ENCODE results near the gene NPC2. TPM values are rescaled to one million over a fixed set of nuclear protein-coding genes. Genes with fewer than 3 reads are reported as not detected.
A peak's percentile ranks its signal among the peaks of the same experiment; 100 is the strongest.

Gene NPC2
- total and polyA plus RNA-seq, 4 donors, result 76.8 to 174 (median 86.7) TPM

DNA sequence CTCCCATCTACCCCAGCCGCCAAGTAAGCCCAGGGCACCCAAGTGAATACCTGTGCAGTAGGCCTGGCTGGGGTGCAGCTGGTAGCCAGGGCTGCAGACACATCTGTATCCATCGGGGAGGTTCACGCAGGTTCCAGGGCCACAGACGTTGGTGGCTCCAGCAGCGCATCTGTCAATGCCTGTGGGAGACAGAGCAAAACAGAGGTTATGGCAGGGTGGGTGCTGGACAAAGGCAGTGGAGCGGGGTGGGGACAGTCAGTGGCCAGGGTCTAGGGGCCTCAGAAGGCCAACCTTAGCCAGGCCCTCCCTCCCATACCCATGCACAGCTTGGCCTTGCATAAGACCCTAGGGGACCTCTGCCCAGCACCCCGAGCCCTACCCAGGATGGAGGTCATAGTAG is 29.6 kb upstream of the NPC2 start:
- DNase-seq (ENCODE audit: low read depth in 4 of 6, low spot score in 6 of 6), result no peak
- Histone ChIP-seq H3K9me3 (ENCODE audit: control insufficient read depth, insufficient read depth, low read length) (no peaks in the 10 kb centered on the region), H3K27ac (ENCODE audit: low read depth, low read length) (no peak overlapping the region), H3K4me3 (ENCODE audit: low read depth, low read length) (no peak overlapping the region), H3K36me3 (ENCODE audit: control insufficient read depth, insufficient read depth, low read length) (no peaks in the 10 kb centered on the region), H3K27me3 (ENCODE audit: control insufficient read depth, insufficient read depth, low read length) (no peaks in the 10 kb centered on the region), H3K4me1 (ENCODE audit: control insufficient read depth, insufficient read depth, low read length) (peaks cover 8% of the 10 kb centered on the region)
- WGBS (ENCODE audit: insufficient coverage), result 92% methylated on average over 6 of the region's 7 CpGs

DNA sequence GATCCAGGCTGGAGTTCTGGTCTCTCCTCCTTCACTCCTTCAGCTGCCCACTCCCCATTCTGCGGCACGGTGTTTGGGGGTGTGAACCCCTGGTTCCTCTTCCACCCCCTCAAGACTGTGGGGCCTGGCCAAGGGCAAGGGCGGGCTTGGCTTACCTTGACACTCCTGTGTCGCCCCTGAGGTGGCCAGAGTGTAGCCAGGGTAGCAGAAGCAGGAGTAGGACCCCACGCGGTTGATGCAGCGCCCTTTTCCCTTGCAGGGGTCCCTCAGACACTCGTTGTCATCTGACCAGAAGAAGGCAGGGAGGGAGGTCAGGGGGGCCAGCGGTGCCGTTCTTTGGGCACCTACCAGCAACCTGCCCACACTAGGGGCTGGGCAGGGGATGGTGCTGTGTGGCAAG is 28.7 kb upstream of the NPC2 start:
- WGBS (ENCODE audit: insufficient coverage), result 91% methylated on average over 8 of the region's 10 CpGs
- Histone ChIP-seq H3K9me3 (ENCODE audit: control insufficient read depth, insufficient read depth, low read length) (no peaks in the 10 kb centered on the region), H3K27me3 (ENCODE audit: control insufficient read depth, insufficient read depth, low read length) (no peaks in the 10 kb centered on the region), H3K4me1 (ENCODE audit: control insufficient read depth, insufficient read depth, low read length) (peaks cover 7% of the 10 kb centered on the region), H3K36me3 (ENCODE audit: control insufficient read depth, insufficient read depth, low read length) (no peaks in the 10 kb centered on the region), H3K4me3 (ENCODE audit: low read depth, low read length) (no peak overlapping the region), H3K27ac (ENCODE audit: low read depth, low read length) (no peak overlapping the region)
- DNase-seq (ENCODE audit: low read depth in 4 of 6, low spot score in 6 of 6), result no peak

DNA sequence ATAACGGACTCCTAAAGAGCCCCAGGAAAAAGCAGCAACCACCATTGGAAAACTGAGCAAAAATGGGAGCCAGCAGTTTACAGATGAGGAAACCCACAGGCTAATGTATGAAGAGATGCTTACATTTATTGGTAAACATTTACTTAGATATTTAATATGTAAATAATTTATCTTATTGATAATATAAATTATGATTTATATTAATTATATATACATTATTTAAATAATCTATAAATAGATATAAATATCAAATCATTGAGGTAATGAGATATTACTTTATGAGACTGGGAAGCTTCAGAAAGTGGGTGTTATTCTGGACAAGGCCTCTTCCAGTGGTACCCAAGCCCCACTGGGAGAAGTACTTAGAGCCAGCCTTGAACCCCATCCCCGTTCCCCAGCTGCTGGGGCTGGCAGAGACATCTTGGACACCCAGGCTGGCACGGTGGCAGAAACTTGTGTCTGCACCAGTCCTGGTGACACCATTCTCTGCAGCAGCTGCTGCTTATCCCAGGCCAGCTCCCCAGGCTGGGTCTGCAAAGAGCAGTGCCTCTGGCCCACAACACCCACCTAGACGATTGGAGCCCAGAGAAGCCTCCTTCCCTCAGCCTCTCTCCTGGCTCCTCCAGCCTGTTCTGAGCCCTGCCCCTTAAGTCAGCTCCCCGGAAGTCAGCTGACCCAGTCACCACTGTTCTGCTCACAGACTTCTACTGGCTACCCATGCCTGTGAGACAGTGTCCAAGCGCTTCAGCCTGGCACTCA is 26.4 kb upstream of the NPC2 start:
- Histone ChIP-seq H3K9me3 (ENCODE audit: control insufficient read depth, insufficient read depth, low read length) (no peaks in the 10 kb centered on the region), H3K27ac (ENCODE audit: low read depth, low read length) (no peak overlapping the region), H3K36me3 (ENCODE audit: control insufficient read depth, insufficient read depth, low read length) (no peaks in the 10 kb centered on the region), H3K4me1 (ENCODE audit: control insufficient read depth, insufficient read depth, low read length) (peaks cover 5% of the 10 kb centered on the region), H3K27me3 (ENCODE audit: control insufficient read depth, insufficient read depth, low read length) (no peaks in the 10 kb centered on the region), H3K4me3 (ENCODE audit: low read depth, low read length) (no peak overlapping the region)
- WGBS (ENCODE audit: insufficient coverage), result 68% methylated on average over 5 of the region's 6 CpGs
- no peak for DNase-seq (ENCODE audit: low read depth in 4 of 6, low spot score in 6 of 6)

DNA sequence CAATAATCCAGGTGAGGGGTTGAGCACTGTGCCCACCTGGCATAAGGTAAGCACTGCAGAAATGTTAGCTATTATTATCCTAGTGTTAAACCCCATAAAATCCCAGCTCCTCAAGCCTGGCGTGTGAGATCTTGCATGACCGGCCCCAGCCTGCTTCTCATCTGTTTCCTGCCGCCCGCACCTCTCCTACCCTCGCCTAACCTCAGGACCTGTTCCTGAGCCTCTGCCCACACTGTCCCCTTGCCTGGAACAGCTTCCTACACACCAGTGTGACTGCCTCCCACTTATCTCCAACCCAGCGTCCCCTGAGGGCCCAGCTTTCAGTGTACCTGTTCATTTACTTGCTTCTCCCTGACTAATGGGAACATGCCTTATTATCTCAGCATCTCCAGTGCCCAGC is 25.1 kb upstream of the NPC2 start:
- no peak overlapping the region for H3K27ac ChIP-seq (ENCODE audit: low read depth, low read length)
- WGBS (ENCODE audit: insufficient coverage), result 88% methylated on average over 6 of the region's 6 CpGs
- H3K9me3 ChIP-seq (ENCODE audit: control insufficient read depth, insufficient read depth, low read length), result no peaks in the 10 kb centered on the region
- H3K27me3 ChIP-seq (ENCODE audit: control insufficient read depth, insufficient read depth, low read length), result no peaks in the 10 kb centered on the region
- no peak overlapping the region for H3K4me3 ChIP-seq (ENCODE audit: low read depth, low read length)
- H3K36me3 ChIP-seq (ENCODE audit: control insufficient read depth, insufficient read depth, low read length), result no peaks in the 10 kb centered on the region
- DNase-seq (ENCODE audit: low read depth in 4 of 6, low spot score in 6 of 6), result no peak
- H3K4me1 ChIP-seq (ENCODE audit: control insufficient read depth, insufficient read depth, low read length), result peaks cover 5% of the 10 kb centered on the region

DNA sequence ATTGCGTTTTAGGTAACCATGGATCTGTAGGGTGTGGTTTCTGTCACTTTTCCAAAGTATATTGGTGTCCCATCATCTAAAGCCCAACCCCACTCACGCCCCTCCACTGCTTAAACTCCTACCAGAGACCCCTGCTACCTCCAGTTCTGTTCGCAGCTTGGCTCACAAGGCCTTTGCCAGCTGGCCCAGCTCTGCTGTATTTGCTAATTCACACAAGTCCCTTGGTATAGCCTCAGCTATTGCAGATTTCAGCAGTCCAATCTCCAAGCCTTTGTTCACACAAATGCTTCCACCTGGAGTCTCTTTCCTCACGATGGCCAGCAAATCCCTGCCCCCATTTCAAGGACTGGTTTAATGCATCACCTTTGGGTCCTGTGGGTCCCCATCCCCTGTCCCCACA is 24.6 kb upstream of the NPC2 start:
- peak in 1 of 6 donors; percentile 71 for DNase-seq (ENCODE audit: low read depth in 4 of 6, low spot score in 6 of 6)

DNA sequence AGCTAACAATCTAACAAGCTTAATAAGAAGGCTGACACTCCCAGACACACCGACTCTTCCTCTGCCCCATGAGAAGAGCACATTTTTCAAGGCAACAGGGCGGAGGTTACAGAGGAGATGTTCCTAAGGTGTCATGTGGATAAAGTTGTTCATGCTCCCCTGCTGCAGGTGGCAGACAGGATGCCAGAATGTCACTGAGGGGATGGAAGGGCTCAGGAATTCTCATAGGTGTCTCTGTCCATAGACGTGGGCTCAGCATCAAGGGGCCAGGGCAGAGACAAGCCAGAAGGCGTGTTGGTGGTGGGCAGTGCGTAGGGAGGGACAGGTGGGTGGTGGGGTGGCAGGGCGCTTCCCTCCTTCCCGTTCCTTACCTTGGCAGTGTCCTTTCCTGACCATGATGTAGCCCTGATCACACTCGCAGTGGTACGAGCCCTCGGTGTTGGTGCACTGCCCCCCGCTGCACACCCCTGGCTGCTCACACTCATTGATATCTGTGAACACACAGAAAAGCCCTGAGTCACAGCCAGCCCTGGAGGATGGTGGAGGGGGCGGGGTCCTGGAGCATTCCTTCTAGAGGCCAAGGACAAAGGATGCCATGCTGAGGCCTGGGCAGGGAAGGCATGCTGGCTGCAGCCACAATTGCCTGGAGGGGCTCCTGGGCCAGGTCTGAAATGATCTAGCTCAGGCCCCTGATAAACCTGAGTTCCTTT is 23.5 kb upstream of the NPC2 start:
- DNase-seq (ENCODE audit: low read depth in 4 of 6, low spot score in 6 of 6), result no peak
- Histone ChIP-seq H3K4me1 (ENCODE audit: control insufficient read depth, insufficient read depth, low read length) (peaks cover 5% of the 10 kb centered on the region), H3K27ac (ENCODE audit: low read depth, low read length) (no peak overlapping the region)

More for the DNA sequence above, 24.6 kb upstream of the NPC2 start:
- no peak overlapping the region for H3K27ac ChIP-seq (ENCODE audit: low read depth, low read length)
- H3K36me3 ChIP-seq (ENCODE audit: control insufficient read depth, insufficient read depth, low read length), result no peaks in the 10 kb centered on the region
- 61% methylated on average over 3 of the region's 4 CpGs for WGBS (ENCODE audit: insufficient coverage)
- H3K4me3 ChIP-seq (ENCODE audit: low read depth, low read length), result no peak overlapping the region
- no peaks in the 10 kb centered on the region for H3K9me3 ChIP-seq (ENCODE audit: control insufficient read depth, insufficient read depth, low read length)
- peaks cover 5% of the 10 kb centered on the region for H3K4me1 ChIP-seq (ENCODE audit: control insufficient read depth, insufficient read depth, low read length)
- H3K27me3 ChIP-seq (ENCODE audit: control insufficient read depth, insufficient read depth, low read length), result no peaks in the 10 kb centered on the region

DNA sequence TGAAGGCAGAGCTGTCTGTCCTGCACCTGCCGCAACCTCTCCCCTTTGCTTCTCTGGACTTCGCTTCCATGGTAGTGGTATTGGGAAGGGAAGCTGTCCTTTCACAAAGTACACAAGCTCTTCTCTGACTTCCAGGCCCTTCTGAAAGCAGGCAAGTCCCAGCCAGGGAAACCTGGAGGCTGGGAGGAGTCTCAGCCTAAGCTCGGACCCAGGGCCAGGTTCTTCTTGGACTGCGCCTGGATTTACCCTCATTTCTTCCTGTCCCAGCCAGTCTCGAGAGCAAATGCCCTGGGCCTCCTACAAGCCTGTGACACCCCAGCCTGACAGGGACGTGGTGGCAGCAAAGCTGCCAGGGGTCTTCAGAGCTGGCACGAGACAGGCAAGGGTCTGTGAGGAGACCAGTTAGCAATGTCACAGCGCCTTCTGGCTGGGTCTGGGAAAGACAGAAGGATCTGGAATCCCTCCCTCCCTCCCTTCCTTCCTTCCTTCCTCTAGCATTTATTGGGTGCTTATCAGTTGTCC is 22.8 kb upstream of the NPC2 start:
- DNase-seq (ENCODE audit: low read depth in 4 of 6, low spot score in 6 of 6), result no peak
- Histone ChIP-seq H3K27me3 (ENCODE audit: control insufficient read depth, insufficient read depth, low read length) (no peaks in the 10 kb centered on the region), H3K9me3 (ENCODE audit: control insufficient read depth, insufficient read depth, low read length) (no peaks in the 10 kb centered on the region), H3K36me3 (ENCODE audit: control insufficient read depth, insufficient read depth, low read length) (no peaks in the 10 kb centered on the region), H3K4me3 (ENCODE audit: low read depth, low read length) (no peak overlapping the region), H3K27ac (ENCODE audit: low read depth, low read length) (no peak overlapping the region), H3K4me1 (ENCODE audit: control insufficient read depth, insufficient read depth, low read length) (peaks cover 11% of the 10 kb centered on the region)
- 95% methylated on average over 6 of the region's 8 CpGs for WGBS (ENCODE audit: insufficient coverage)

More for the DNA sequence above, 23.5 kb upstream of the NPC2 start:
- Histone ChIP-seq H3K4me3 (ENCODE audit: low read depth, low read length) (no peak overlapping the region), H3K36me3 (ENCODE audit: control insufficient read depth, insufficient read depth, low read length) (no peaks in the 10 kb centered on the region), H3K27me3 (ENCODE audit: control insufficient read depth, insufficient read depth, low read length) (no peaks in the 10 kb centered on the region), H3K9me3 (ENCODE audit: control insufficient read depth, insufficient read depth, low read length) (no peaks in the 10 kb centered on the region)
- 83% methylated on average over 8 of the region's 12 CpGs for WGBS (ENCODE audit: insufficient coverage)

DNA sequence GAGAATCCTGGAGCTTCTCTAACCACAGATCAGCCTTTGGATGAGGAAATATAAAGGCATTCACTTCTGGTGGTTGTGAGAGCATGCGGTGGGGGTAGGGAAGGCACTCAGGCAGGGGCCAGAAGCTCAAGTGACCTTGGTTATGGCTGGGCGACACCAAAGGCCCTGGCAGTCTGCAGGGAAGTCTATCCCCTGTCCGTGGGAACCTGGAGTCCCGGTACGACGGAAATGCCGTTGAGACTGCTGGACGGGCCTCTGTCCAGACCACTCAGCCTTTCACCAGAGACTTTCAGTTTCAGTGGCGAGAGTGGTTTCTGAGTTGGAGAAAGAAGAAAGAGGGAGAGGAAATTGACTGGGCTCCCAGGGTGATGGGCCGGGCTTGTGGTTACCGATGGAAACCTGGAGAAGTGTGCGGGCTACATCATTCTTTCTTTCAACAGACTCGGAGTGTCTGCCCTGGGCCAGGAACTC is 21.4 kb upstream of the NPC2 start:
- Histone ChIP-seq H3K4me3 (ENCODE audit: low read depth, low read length) (no peak overlapping the region), H3K27me3 (ENCODE audit: control insufficient read depth, insufficient read depth, low read length) (no peaks in the 10 kb centered on the region), H3K27ac (ENCODE audit: low read depth, low read length) (no peak overlapping the region), H3K36me3 (ENCODE audit: control insufficient read depth, insufficient read depth, low read length) (no peaks in the 10 kb centered on the region), H3K4me1 (ENCODE audit: control insufficient read depth, insufficient read depth, low read length) (peaks cover 25% of the 10 kb centered on the region), H3K9me3 (ENCODE audit: control insufficient read depth, insufficient read depth, low read length) (no peaks in the 10 kb centered on the region)
- no peak for DNase-seq (ENCODE audit: low read depth in 4 of 6, low spot score in 6 of 6)
- WGBS (ENCODE audit: insufficient coverage), result 69% methylated on average over 10 of the region's 13 CpGs

DNA sequence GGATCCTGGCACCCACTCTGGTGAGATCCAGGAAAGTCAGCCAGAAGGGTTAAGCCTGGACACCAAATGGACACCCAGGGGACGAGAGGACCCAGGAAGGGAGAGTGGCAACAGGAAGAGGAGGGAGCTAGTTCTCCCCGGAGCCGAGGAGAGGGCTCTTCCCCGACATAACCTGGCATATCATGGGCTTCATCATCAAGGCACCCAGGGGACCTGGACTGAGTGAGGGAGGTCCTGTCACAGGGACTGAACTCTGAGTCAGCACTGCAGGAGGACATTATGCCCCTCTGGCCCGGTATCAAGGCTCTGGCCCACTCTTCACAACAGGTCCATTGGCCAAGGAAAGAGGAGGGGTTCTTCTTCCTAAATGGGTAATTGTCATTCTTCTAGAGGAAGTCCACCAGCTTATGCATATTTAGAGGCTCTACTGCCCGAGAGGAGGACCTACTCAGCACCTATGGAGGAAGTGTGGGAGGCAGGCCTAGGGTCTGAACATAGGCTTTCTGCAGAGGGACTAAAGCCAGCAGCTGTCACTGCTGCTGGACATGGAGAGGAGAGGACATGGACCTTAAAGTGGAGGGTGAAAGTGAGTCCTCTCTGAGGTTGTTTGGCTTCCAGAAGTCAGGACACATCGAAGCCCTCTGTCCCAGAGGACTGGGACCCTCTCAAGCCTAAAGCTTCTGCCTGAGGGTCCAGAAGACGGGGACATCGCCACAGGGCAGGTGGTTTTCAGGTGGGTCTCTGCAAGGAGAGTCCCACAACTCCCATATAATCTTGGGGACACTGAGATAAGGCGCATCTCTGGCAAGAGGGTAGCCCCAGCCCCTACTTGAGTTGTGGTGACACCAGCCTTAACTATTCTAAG is 19.1 kb upstream of the NPC2 start:
- no peak overlapping the region for H3K27ac ChIP-seq (ENCODE audit: low read depth, low read length)
- H3K4me1 ChIP-seq (ENCODE audit: control insufficient read depth, insufficient read depth, low read length), result peaks cover 31% of the 10 kb centered on the region
- H3K27me3 ChIP-seq (ENCODE audit: control insufficient read depth, insufficient read depth, low read length), result no peaks in the 10 kb centered on the region
- no peaks in the 10 kb centered on the region for H3K9me3 ChIP-seq (ENCODE audit: control insufficient read depth, insufficient read depth, low read length)
- no peak for DNase-seq (ENCODE audit: low read depth in 4 of 6, low spot score in 6 of 6)
- no peak overlapping the region for H3K4me3 ChIP-seq (ENCODE audit: low read depth, low read length)
- WGBS (ENCODE audit: insufficient coverage), result 84% methylated on average over 7 of the region's 10 CpGs
- H3K36me3 ChIP-seq (ENCODE audit: control insufficient read depth, insufficient read depth, low read length), result no peaks in the 10 kb centered on the region
